Activated CD4-positive, alpha-beta memory T cell treated with anti-CD3 and anti-CD28 coated beads for 36 hours (primary cell): ENCODE measurements around the gene CTTNBP2. TPM values are rescaled to one million over a fixed set of nuclear protein-coding genes. Genes with fewer than 3 reads are reported as not detected.

ENCODE experiments used
- CTCF ChIA-PET: fragments of 350-600 bp; sonication (Branson Sonifier 250); formaldehyde crosslinking; loops from one replicate; lab custom pipeline; 2021; ENCODE audit warnings: antibody characterized with exemption, inconsistent platforms; lab: Charles Lee
- POLR2A ChIA-PET: fragments of 350-600 bp; sonication (Branson Sonifier 250); formaldehyde crosslinking; loops from one replicate; lab custom pipeline; 2021; ENCODE audit warnings: antibody characterized with exemption; lab: Charles Lee
- DNase-seq: peaks from one replicate; pipeline ENCODE4 v3.0.0-alpha.2; 2020
- H3K27ac Mint-ChIP-seq: one replicate; pipeline ENCODE4 v1.8.0; 2021; ENCODE audit warnings: mixed read lengths
- H3K27me3 Mint-ChIP-seq: one replicate; pipeline ENCODE4 v1.8.0; 2021; ENCODE audit warnings: mixed read lengths
- H3K36me3 Mint-ChIP-seq: one replicate; pipeline ENCODE4 v1.8.0; 2021; ENCODE audit warnings: mixed read lengths
- H3K4me1 Mint-ChIP-seq: one replicate; pipeline ENCODE4 v1.8.0; 2021; ENCODE audit warnings: low read depth, mixed read lengths
- H3K4me3 Mint-ChIP-seq: one replicate; pipeline ENCODE4 v1.8.0; 2021; ENCODE audit warnings: mild to moderate bottlenecking, mixed read lengths
- H3K9me3 Mint-ChIP-seq: one replicate; pipeline ENCODE4 v1.8.0; 2021; ENCODE audit warnings: mixed read lengths
- intact Hi-C: fragments of 100-400 bp; cut with micrococcal nuclease; formaldehyde crosslinking; loops from one replicate; pipeline ENCODE4 v1.15.1; 2023
- total RNA-seq, 2 experiments: library from RNA; stranded (reverse); gene quantifications; one replicate each; pipeline ENCODE4 v1.2.3, GENCODE V29; 2021

Gene CTTNBP2
- total RNA-seq, 2 experiments from 2014 or later: not detected

DNA sequence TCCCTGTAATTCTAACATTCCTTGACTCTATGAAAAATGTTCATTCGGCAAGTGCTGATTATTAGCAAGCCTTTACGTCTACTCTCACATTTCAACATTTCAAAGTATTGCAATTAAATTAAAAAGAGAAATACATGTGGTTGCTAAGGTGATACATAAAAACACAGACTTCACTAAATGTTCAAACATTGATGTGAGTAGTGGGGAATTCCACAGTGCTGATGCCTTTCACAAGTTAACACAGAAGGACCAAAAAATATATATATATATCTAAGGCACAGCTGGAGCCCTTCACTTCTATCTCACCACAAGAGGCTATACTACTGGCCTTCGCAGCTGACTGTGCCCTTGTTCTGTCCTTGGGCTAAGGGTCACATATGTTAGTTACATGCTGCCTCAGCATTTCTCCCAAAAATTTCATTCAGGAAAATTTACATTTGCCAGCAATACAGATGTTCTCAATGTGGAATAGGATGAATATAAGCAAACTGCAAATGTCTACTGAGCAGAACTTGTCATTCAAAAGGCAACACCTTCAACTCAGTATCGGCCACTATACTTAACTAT is 13.9 kb downstream of the CTTNBP2 start:
- Mint-ChIP-seq H3K36me3 (no peaks in the 10 kb centered on the region), H3K27me3 (peaks cover 5% of the 10 kb centered on the region), H3K4me1 (no peaks in the 10 kb centered on the region), H3K9me3 (no peaks in the 10 kb centered on the region), H3K27ac (no peak overlapping the region), H3K4me3 (no peak overlapping the region)
- ChIA-PET CTCF (no interaction called here), POLR2A (no interaction called here)
- intact Hi-C loops: no loop called here
- DNase-seq: no peak

DNA sequence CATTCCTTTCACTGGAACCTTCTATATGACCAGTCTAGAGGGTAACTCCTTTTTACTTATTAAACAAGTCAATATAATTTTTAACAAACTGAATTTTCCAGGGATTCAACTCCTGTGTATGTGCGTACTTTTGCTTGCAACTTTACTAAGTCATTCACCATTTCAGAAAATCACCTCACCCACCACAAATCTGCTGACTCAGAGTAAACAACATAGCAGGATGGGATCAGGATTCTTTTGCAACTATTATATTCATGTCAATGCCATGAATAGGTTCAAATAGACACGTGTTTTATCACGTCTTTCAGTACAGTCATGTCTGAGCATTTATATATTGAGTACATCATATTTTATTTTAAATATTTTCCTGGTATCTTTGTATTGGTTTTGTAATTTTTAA is 14.5 kb downstream of the CTTNBP2 start:
- H3K4me1 Mint-ChIP-seq: no peaks in the 10 kb centered on the region
- no peaks in the 10 kb centered on the region for H3K9me3 Mint-ChIP-seq
- H3K36me3 Mint-ChIP-seq: no peaks in the 10 kb centered on the region
- peaks cover 5% of the 10 kb centered on the region for H3K27me3 Mint-ChIP-seq
- intact Hi-C loops: no loop called here
- no peak overlapping the region for H3K4me3 Mint-ChIP-seq
- CTCF ChIA-PET: no interaction called here
- POLR2A ChIA-PET: no interaction called here
- no peak for DNase-seq
- H3K27ac Mint-ChIP-seq: no peak overlapping the region

DNA sequence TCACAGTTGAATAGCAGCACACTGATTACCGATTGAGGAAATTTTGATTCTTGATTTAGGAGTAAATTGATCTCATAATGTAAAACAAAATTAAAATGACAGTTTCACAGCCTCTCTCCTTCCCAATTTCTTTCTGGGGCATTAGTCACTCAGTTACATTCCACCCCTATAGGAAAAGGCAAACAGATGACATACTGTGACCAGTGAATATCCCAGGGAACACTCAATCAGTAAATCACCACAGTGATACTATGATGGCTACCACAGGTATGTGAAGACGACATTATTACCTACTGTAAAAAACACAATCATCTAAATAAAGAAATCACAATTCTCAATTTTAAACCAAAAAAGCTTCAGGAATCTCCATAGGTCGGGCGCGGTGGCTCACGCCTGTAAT is 15.5 kb downstream of the CTTNBP2 start:
- Mint-ChIP-seq H3K4me1 (no peaks in the 10 kb centered on the region), H3K27ac (no peak overlapping the region), H3K36me3 (no peaks in the 10 kb centered on the region), H3K4me3 (no peak overlapping the region), H3K27me3 (peaks cover 5% of the 10 kb centered on the region), H3K9me3 (no peaks in the 10 kb centered on the region)
- intact Hi-C loops: no loop called here
- no peak for DNase-seq
- ChIA-PET CTCF (no interaction called here), POLR2A (no interaction called here)

DNA sequence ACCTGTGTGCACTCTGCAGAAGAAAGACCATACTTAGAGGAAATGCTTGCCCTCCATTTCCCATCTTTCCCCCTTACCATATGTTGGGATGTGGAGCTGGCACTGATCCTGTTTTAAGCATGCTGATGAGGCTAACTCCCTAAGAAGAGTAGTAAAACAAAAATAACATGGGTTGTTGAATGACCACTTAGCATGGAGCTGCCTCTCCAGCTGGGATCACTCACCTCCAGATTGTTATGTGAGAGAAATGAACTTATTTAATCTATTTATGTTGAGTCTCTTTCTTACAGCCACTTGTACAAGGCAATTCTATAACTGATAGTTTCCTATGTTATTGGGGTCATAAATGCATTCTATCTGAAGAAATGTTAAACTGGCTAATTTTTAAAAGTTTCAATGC is 17.0 kb downstream of the CTTNBP2 start:
- CTCF ChIA-PET: no interaction called here
- Mint-ChIP-seq H3K27me3 (no peaks in the 10 kb centered on the region), H3K27ac (no peak overlapping the region), H3K36me3 (no peaks in the 10 kb centered on the region), H3K9me3 (no peaks in the 10 kb centered on the region), H3K4me3 (no peak overlapping the region), H3K4me1 (no peaks in the 10 kb centered on the region)
- POLR2A ChIA-PET: no interaction called here
- DNase-seq: no peak
- intact Hi-C loops: no loop called here

DNA sequence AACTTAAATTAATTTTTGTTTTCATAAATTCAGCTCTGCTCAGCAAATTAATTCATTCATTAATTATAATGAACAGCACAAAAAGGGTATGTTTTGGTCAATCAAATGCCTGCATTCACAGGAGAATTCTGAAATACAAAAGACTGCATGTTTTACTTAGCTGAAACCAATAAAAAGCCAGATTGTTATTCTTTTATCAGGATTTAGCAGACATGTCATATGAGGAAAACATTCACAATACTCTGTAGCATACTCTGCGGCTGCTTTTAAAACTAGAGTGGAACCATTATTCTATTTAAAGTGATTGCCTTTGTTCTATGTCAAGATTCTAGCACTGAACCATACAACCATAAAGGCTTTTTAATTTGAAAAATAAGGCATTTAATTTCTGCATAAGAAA is 19.1 kb downstream of the CTTNBP2 start:
- ChIA-PET POLR2A (no interaction called here), CTCF (no interaction called here)
- no peak for DNase-seq
- Mint-ChIP-seq H3K4me3 (no peak overlapping the region), H3K9me3 (no peaks in the 10 kb centered on the region), H3K36me3 (no peaks in the 10 kb centered on the region), H3K27me3 (no peaks in the 10 kb centered on the region), H3K27ac (no peak overlapping the region), H3K4me1 (no peaks in the 10 kb centered on the region)
- intact Hi-C loops: no loop called here

DNA sequence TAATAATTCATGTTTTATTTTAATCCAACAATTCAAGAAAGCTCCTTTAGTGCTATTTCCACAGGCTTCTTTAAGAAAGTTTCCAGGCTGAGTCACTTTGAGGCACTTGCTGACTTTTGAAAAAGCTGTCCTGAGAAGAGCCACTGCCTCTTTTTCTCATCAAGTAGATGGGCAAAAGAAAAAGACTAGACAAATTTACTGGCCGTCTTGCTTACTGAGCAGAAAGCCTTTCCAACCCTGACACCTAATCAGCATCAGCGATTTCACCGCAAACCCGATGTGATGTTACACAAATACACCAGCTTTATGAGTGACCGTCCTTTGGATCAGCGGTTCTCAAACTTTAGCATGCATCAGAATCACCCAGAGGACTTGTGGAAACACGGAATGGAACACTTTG is 24.3 kb downstream of the CTTNBP2 start:
- Mint-ChIP-seq H3K4me3 (no peak overlapping the region), H3K9me3 (no peaks in the 10 kb centered on the region), H3K27me3 (peaks cover 1% of the 10 kb centered on the region), H3K36me3 (no peaks in the 10 kb centered on the region), H3K27ac (no peak overlapping the region), H3K4me1 (no peaks in the 10 kb centered on the region)
- no peak for DNase-seq
- ChIA-PET CTCF (no interaction called here), POLR2A (no interaction called here)
- intact Hi-C loops: no loop called here

DNA sequence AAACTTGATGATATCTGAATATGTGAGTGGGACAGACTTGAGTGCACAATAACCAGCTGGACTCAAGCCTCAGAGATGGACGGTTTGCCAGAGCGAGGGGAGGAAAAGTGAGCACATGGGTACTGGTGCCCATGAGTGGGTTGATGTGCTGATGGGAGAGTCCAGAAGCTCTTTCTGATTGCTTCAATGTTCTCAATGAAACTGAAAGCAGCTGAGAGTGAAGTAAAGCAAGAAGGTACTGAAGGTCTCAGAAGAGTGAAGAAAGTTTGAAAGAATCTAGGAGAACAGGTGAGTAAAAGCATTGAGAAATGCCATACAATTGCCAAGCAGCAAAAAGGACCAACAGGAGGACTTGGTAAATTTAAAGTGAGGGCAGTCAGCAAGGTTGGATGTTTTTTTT is 28.6 kb downstream of the CTTNBP2 start:
- intact Hi-C loops: no loop called here
- ChIA-PET POLR2A (no interaction called here), CTCF (no interaction called here)
- Mint-ChIP-seq H3K27me3 (peaks cover 1% of the 10 kb centered on the region), H3K4me3 (no peak overlapping the region), H3K27ac (no peak overlapping the region), H3K4me1 (no peaks in the 10 kb centered on the region), H3K9me3 (peaks cover 3% of the 10 kb centered on the region), H3K36me3 (no peaks in the 10 kb centered on the region)
- no peak for DNase-seq

DNA sequence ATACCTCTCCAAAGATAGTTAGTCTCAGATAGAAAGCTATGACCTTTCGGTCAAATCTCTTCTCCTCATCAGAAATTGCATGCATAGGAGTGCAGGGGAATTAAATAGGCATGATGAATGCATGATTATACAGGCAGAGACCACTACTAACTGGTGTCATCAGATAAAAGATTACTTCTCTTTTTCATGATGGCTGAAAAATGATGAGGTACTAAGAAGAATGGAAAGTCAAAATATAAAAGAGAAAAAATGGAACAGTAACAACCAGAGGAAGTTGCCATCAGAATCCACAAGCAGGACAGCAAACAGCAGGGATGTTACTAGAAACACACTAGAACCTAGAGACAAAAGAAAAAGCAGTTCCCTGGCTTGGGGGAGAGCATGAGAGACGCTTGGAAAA is 31.6 kb downstream of the CTTNBP2 start:
- POLR2A ChIA-PET: no interaction called here
- Mint-ChIP-seq H3K27me3 (no peaks in the 10 kb centered on the region), H3K27ac (no peak overlapping the region), H3K4me3 (no peak overlapping the region), H3K9me3 (peaks cover 3% of the 10 kb centered on the region), H3K36me3 (no peaks in the 10 kb centered on the region), H3K4me1 (no peaks in the 10 kb centered on the region)
- DNase-seq: no peak
- intact Hi-C loops: no loop called here
- CTCF ChIA-PET: no interaction called here

DNA sequence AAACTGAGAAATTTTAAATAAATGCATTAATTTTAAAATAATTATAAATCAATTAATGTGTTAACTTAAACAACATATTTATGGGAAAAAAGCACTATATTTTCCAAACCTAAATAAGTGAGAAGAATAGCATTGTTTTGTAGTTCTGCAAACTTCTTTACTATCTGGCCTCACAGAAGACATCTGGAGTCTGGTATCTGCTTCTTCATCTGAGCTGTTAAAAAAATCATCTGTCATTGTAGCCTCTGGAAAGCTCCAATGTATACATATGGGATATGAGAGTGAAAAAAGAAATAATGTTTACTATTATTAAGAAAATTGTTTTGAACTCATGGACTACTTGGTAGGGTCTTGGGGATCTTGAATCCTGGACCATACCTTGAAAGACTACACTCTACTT is 32.2 kb downstream of the CTTNBP2 start:
- POLR2A ChIA-PET: no interaction called here
- CTCF ChIA-PET: interaction anchor here (0.8 kb wide), 1 partner anchor 313 kb away, joined by 3 read pairs; no protein-coding TSS in a partner anchor
- Mint-ChIP-seq H3K27ac (no peak overlapping the region), H3K27me3 (no peaks in the 10 kb centered on the region), H3K9me3 (peaks cover 3% of the 10 kb centered on the region), H3K4me1 (no peaks in the 10 kb centered on the region), H3K36me3 (no peaks in the 10 kb centered on the region), H3K4me3 (no peak overlapping the region)
- intact Hi-C loops: no loop called here
- DNase-seq: no peak

DNA sequence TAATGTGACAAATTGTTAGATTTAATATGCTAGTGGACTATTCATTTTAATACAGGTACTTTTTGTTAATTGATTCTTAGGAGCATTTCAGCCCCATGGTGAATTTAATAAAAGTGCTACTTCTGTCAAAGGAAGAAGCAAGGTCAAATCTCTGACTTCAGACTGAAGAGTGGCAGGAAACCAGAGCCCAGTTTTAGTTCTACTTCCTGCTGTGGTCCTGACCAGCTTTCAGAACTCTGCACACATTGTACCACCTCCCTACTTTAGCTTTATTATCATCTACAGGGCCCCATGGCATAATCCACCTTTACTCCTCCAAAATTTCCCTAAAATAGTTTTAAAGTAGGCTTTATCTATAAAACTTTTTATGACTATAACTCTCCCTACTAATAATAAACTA is 33.7 kb downstream of the CTTNBP2 start:
- no peaks in the 10 kb centered on the region for H3K27me3 Mint-ChIP-seq
- intact Hi-C loops: no loop called here
- no peaks in the 10 kb centered on the region for H3K36me3 Mint-ChIP-seq
- no peaks in the 10 kb centered on the region for H3K4me1 Mint-ChIP-seq
- H3K4me3 Mint-ChIP-seq: no peak overlapping the region
- CTCF ChIA-PET: interaction anchor here (0.6 kb wide), 1 partner anchor 380 kb away, joined by 3 read pairs; no protein-coding TSS in a partner anchor
- no peak for DNase-seq
- H3K9me3 Mint-ChIP-seq: peaks cover 3% of the 10 kb centered on the region
- POLR2A ChIA-PET: no interaction called here
- no peak overlapping the region for H3K27ac Mint-ChIP-seq

DNA sequence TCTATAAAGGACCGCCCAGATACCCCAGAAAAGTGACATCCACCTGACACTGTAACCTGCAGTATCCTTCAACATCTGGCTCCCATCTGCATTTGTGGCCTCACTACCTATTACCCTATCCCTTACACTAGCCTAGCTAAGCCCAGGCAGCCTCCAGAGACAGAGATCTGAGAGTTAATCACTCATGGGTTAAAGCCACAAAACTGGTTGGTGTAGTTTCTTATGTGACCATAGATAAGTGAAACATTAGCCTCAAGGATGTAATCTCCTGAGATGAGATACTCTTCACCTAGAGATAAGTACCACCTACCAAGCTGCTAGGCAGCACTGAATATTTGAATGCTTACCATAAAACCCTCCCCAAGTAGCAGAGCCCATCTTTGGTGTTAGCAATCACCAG is 35.4 kb downstream of the CTTNBP2 start:
- intact Hi-C loops: no loop called here
- H3K36me3 Mint-ChIP-seq: no peaks in the 10 kb centered on the region
- peaks cover 3% of the 10 kb centered on the region for H3K9me3 Mint-ChIP-seq
- no peaks in the 10 kb centered on the region for H3K27me3 Mint-ChIP-seq
- H3K4me3 Mint-ChIP-seq: no peak overlapping the region
- CTCF ChIA-PET: no interaction called here
- no peak for DNase-seq
- no peaks in the 10 kb centered on the region for H3K4me1 Mint-ChIP-seq
- POLR2A ChIA-PET: no interaction called here
- H3K27ac Mint-ChIP-seq: no peak overlapping the region

DNA sequence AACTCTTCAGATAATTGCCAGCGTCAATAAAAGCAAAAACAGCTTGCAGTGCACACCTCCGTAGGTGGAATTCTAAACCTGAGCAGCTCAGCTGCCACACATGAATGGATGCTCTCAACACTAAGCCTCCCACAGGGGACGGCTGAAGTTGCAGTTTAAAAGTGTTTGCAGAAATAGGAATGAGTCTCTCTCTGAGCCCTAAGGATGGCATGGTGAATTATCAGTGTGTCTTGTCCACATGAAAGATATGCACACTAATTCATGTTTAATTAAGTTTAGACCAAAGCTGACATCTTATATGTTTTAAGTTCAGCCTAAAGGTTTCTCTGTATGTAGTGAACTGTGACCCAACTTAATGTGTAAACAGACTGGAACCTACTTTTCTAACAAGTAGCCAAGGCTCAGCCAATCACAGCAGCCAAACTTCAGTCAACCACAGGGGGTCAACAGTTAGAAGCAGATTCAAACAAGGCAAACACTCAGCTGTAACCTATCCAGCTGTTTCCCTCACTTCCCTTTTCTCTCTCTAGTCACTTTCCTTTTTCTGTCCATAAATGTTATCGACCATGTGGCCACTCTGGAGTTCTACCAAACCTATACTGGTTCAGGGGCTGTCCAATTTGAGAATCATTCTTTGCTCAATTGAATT is 38.1 kb downstream of the CTTNBP2 start:
- Mint-ChIP-seq H3K27ac (no peak overlapping the region), H3K9me3 (no peaks in the 10 kb centered on the region), H3K27me3 (no peaks in the 10 kb centered on the region), H3K4me3 (no peak overlapping the region), H3K4me1 (no peaks in the 10 kb centered on the region), H3K36me3 (no peaks in the 10 kb centered on the region)
- CTCF ChIA-PET: interaction anchor here (0.5 kb wide), 1 partner anchor 9 kb away, joined by 3 read pairs; no protein-coding TSS in a partner anchor
- intact Hi-C loops: no loop called here
- POLR2A ChIA-PET: no interaction called here
- DNase-seq: no peak

DNA sequence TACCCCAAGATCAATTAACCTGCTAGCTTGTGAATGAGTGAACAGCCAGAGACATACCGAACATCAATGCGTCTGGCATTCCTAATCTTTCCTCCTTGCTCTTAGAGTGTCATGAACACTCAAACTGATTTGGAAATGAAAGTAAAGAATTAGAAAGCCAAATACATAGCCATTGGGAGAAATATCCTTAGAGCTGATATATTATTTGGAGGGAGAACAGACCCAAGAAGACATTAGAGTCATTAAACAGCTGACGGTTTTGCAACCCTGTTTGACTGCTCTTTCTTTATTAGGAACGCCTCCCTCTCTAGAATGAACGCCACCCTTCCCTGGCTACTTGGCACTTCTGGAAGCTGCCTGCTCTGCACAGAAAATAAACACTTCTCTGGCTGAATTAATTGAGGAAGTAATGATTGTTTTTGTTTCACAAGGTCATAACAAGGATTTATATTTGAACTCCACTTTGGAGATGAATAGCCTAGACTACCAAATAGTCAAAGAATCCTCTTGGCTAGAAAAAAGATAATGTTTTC is 42.8 kb downstream of the CTTNBP2 start:
- intact Hi-C loops: no loop called here
- Mint-ChIP-seq H3K4me3 (no peak overlapping the region), H3K4me1 (no peaks in the 10 kb centered on the region), H3K27me3 (no peaks in the 10 kb centered on the region), H3K27ac (no peak overlapping the region), H3K9me3 (no peaks in the 10 kb centered on the region), H3K36me3 (no peaks in the 10 kb centered on the region)
- POLR2A ChIA-PET: no interaction called here
- CTCF ChIA-PET: no interaction called here
- no peak for DNase-seq
